D721Med (cell line): ENCODE results near the gene TTI1.

Experiments
- DNase-seq: peaks from one replicate; pipeline ENCODE4 v3.0.0; 2011; ENCODE audit warnings: low spot score; ENCODE audit not compliant: insufficient read length
- FAIRE-seq: peaks from 2 replicates; lab custom pipeline; 2011; peaks lifted over from hg19 to GRCh38; lab: Jason Lieb, UNC
- CTCF ChIP-seq: IDR thresholded peaks from 2 replicates; pipeline ENCODE4 v1.5.1; 2012; ENCODE audit warnings: mild to moderate bottlenecking, control low read depth; ENCODE audit not compliant: insufficient read depth; ENCODE audit errors: missing control alignments

The TTI1 gene

GRCh38 chr20:37995856-37996605, 37.2 kb downstream of the TTI1 start:
- DNase-seq = no peak
- FAIRE-seq = no peak
- TF ChIP-seq CTCF = no peak

GRCh38 chr20:37994512-37994911, 38.7 kb downstream of the TTI1 start:
- no peak for DNase-seq
- TF ChIP-seq CTCF = no peak
- no peak for FAIRE-seq

- peak; percentile 28 for TF ChIP-seq CTCF
- no peak for FAIRE-seq
Observed at GRCh38 chr20:37992802-37993409, 40.4 kb downstream of the TTI1 start.

GRCh38 chr20:37991908-37992307, 41.3 kb downstream of the TTI1 start:
- FAIRE-seq = no peak

More at GRCh38 chr20:37992802-37993409, 40.4 kb downstream of the TTI1 start:
- peak; percentile 45 for DNase-seq

GRCh38 chr20:37991157-37991866, 41.9 kb downstream of the TTI1 start:
- no peak for TF ChIP-seq CTCF
- FAIRE-seq = no peak
- DNase-seq = no peak

More at GRCh38 chr20:37991908-37992307, 41.3 kb downstream of the TTI1 start:
- no peak for DNase-seq
- TF ChIP-seq CTCF = no peak

- TF ChIP-seq CTCF = no peak
- FAIRE-seq (no peak), DNase-seq (no peak)
Observed at GRCh38 chr20:37990571-37991151, 42.6 kb downstream of the TTI1 start.
